ENCODE measurements around the gene ZFP82. TPM values are rescaled to one million over a fixed set of nuclear protein-coding genes. Genes with fewer than 3 reads are reported as not detected.

The ZFP82 gene
- total RNA-seq, 1 experiment from 2014 or later, result 20.1 TPM

GRCh38 chr19:36456831-36457230 lies 38.4 kb upstream of the ZFP82 start:
- TF ChIP-seq CTCF (conservative IDR thresholded peaks at IDR 0.05), result no peak
- H3K18ac ChIP-seq (ENCODE audit: insufficient read length, low read depth, low read length), result no peak overlapping the region
- no peak overlapping the region for H3K23ac ChIP-seq (ENCODE audit: insufficient read length, low read depth, low read length)
- Mint-ChIP-seq H3K27me3 (ENCODE audit: low read depth) (no peaks in the 10 kb centered on the region), H3K27ac (no peak overlapping the region), H3K36me3 (ENCODE audit: insufficient read depth in 1 of 3, low read depth in 3 of 3) (peaks cover 50 to 63% (median 62%) of the 10 kb centered on the region in 3 experiments), H3K4me3 (no peak overlapping the region), H3K9me3 (peaks cover 30 to 50% of the 10 kb centered on the region in 2 experiments), H3K4me1 (no peaks in the 10 kb centered on the region)
- H2BK120ac ChIP-seq (ENCODE audit: low read depth, low read length, poor library complexity, severe bottlenecking), result no peak overlapping the region
- H4K5ac ChIP-seq (ENCODE audit: insufficient read length, low read depth, low read length), result no peak overlapping the region
- H3K14ac ChIP-seq (ENCODE audit: insufficient read depth, low read length), result no peak overlapping the region
- no peak overlapping the region for H3T11ph ChIP-seq (ENCODE audit: low read length)
- H3K27ac ChIP-seq (ENCODE audit: insufficient read length, low read depth, low read length), result no peak overlapping the region
- H4K20me1 ChIP-seq (ENCODE audit: control insufficient read depth, insufficient read depth, insufficient read length), result no peaks in the 10 kb centered on the region
- no CpG with 5 or more reads among the region's 2 CpGs for WGBS (ENCODE audit: extremely low coverage, insufficient read length, low lambda C conversion rate)
- H3K9ac ChIP-seq (ENCODE audit: extremely low read depth, insufficient read length, low read length), result no peak overlapping the region
- no peak overlapping the region for H2AFZ ChIP-seq (ENCODE audit: low read length)
- H3K23me2 ChIP-seq (ENCODE audit: insufficient read length, low read depth, low read length, poor library complexity, severe bottlenecking), result no peaks in the 10 kb centered on the region
- H3K79me2 ChIP-seq (ENCODE audit: insufficient read depth, low read length), result no peaks in the 10 kb centered on the region
- H4K91ac ChIP-seq (ENCODE audit: insufficient read length, low read depth, low read length), result no peak overlapping the region
- no peak overlapping the region for H2BK12ac ChIP-seq (ENCODE audit: insufficient read length, low read depth, low read length)
- no peak overlapping the region for H2BK5ac ChIP-seq (ENCODE audit: insufficient read length, low read length)
- no peaks in the 10 kb centered on the region for H3K9me3 ChIP-seq (ENCODE audit: control insufficient read depth, low read depth, low read length)
- no peak overlapping the region for H3K4ac ChIP-seq (ENCODE audit: low read depth, low read length)
- no peak for DNase-seq
- H2AK5ac ChIP-seq (ENCODE audit: insufficient read length, low read length), result no peak overlapping the region
- H3K4me2 ChIP-seq (ENCODE audit: insufficient read depth, insufficient read length, low read length), result no peak overlapping the region
- H3K79me1 ChIP-seq (ENCODE audit: insufficient read depth, low read depth, low read length, poor library complexity, severe bottlenecking), result no peaks in the 10 kb centered on the region
- no peaks in the 10 kb centered on the region for H3K4me1 ChIP-seq (ENCODE audit: insufficient read depth, low read length)
- H3K27me3 ChIP-seq (ENCODE audit: insufficient read depth, low read length), result no peaks in the 10 kb centered on the region
- H2BK15ac ChIP-seq (ENCODE audit: low read depth, low read length), result no peak overlapping the region
- H4K8ac ChIP-seq (replicated peaks; ENCODE audit: insufficient read length, low read depth, low read length), result no peak overlapping the region
- no peak overlapping the region for H3K56ac ChIP-seq (ENCODE audit: insufficient read length, low read depth, low read length)
- no peak overlapping the region for H2BK20ac ChIP-seq (ENCODE audit: low read depth, low read length, poor library complexity, severe bottlenecking)
